Limb (tissue), 2 donors: ENCODE data around the gene SCGB2B2.
"Not testable (repeated sequence)": the region's sequence is repeated elsewhere in the genome, so short reads cannot be mapped to it uniquely, and the experiment has no call there.

ENCODE experiments used
- DNase-seq, 2 donors: peaks; one replicate each; pipeline ENCODE4 v3.0.0-alpha.2; 2016; ENCODE audit errors: extremely low spot score in 2 of 2

The SCGB2B2 gene

DNA sequence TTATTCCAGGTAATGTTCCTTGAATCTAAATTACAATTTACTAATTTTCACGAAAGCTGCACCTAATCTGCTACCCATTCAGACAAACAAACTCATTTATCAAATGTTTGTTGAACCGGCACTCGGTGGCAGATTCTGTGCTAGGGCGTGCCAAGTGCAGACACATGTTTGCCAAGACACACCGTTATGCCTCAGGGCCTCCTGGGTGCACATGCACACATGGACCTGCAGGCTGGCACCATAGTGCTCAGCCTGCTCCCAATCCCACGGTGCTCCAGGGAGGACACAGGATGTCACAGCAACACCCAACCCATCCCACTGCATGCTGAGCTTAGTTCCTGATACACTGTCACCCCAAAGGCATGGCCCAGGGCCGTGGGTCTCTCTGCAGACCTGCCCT is 7.7 kb downstream of the SCGB2B2 start:
- no peak for DNase-seq

- not testable (repeated sequence) for DNase-seq
Observed at GRCh38 chr19:34668690-34669089, 8.3 kb downstream of the SCGB2B2 start.

- DNase-seq: not testable (repeated sequence)
Observed at GRCh38 chr19:34668077-34668689, 8.8 kb downstream of the SCGB2B2 start.

GRCh38 chr19:34667349-34668076 is 9.4 kb downstream of the SCGB2B2 start:
- DNase-seq: no peak

DNA sequence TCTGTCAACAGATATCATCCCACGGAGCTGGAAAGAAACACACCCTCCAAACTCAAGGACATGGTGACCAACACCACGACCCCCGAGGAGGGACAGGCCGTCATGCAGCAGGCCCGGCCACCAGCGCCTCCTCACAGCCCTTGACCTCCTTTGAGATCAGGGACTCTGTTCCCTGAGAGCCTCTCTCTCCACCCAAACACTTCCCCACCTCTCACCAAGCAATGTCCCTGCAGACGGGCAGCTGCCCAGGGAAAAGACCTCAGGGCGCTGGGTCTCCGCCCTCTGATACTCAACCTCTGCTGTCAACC is 10.0 kb downstream of the SCGB2B2 start:
- no peak for DNase-seq

DNA sequence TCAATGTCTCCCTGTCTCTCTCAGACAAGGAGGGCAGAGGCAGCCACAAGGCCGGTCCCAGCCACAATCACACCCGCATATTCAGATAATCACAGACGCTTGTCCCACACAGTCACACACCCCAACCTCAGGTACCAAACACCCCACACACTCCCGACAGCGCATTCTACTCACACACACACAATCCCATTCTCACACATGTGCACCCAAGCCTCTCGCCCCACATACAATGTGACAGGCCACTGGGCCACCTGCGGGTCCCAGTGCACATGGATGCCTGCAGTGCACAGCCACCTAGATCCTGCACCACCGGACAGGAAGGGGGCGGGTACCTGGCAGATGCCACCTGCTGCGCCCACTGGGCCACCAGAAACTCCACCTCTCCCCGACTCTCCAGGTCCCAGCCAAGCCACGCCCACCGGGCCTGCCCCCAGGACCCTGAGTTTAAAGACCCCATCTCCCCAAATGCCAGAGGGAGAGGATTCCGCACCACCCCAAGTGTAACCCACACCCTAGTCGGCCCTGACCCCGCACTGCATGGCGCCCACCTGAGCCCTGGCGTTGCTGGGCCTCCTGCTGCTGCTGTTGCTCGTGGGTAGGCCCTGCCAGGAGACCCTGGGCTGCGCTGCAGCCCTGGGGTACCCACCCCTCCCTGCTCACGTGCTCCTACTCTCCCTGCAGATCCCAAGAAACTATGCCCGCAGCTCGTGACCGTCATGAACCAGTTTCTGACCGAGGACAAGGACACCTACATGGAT is 10.6 kb downstream of the SCGB2B2 start:
- DNase-seq: no peak

DNA sequence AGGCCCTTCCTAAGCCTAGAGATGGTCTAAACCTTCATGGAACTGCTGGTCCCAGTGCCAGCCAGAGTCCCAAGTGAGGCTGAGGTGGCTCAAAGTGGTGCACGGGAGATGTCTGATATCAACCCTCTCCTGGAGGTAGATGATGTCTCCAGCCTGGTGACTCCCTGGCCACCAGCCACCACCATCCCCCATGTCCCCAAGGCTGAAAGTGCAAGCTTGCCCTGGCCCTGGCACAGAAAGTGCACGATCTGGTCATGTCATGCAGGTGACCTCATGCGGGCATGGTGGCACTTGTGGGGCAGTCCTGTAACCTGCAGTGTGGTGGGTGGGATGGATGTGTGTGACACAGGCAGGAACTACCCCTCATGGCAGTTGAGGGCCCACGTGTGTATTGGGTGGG is 11.7 kb downstream of the SCGB2B2 start:
- DNase-seq: not testable (repeated sequence)

- no peak for DNase-seq
Observed at GRCh38 chr19:34664870-34665269, 12.1 kb downstream of the SCGB2B2 start.

DNA sequence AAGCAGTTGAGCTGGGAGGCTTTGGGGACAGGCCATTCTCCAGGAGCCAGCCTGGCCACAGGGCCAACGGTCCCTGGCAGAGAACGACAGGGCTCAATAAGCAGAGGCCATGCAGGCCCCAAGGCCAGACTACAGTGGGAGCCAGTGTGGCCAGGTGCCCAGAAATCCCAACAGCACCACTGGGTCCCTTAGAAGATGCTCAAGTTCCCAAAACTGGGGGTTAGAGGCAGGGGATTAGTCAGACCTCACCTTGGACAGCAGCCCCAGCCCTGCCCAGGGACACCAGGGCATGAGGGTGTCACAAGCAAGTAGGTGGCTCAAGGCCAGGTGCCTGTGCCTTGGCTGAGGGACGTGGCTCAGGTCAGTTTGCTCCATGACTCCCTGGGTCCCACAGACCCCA is 12.8 kb downstream of the SCGB2B2 start:
- no peak for DNase-seq

DNA sequence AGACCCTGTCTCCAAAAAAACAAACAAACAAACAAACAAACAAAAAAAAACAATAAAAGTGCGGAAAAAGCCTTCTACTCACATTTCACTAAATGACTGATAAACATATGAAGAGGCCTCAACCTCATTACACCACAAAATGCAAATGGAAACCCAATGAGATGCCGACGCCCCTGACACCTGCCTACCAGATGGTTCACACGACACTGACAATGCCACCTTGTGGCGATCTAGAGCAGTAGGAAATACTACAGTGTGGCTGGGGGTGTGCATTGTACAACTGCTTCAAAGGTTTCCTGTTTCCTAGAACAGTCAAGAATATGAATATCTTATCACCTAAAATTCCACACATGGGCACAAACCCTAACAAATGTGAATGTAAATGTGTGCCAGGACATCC is 14.0 kb downstream of the SCGB2B2 start:
- no peak for DNase-seq

DNA sequence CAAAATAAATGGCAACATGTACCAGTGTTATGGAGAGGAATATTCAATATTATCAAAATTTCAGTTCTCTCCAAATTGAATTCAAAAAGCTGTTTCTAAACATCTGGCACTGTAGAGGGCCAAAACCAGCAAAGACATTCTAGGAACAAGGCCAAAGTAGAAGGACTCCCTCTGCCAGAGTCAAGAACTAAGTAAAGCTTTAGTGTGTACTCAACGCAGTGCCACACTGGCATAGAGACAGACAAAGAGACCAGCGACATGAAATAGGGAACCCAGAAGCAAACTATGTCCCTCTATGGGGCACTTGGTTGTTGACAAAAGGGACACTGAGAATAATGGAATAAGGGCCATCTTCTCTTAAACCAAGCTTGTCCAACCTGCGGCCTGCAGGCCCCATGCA is 15.6 kb downstream of the SCGB2B2 start:
- DNase-seq: no peak

DNA sequence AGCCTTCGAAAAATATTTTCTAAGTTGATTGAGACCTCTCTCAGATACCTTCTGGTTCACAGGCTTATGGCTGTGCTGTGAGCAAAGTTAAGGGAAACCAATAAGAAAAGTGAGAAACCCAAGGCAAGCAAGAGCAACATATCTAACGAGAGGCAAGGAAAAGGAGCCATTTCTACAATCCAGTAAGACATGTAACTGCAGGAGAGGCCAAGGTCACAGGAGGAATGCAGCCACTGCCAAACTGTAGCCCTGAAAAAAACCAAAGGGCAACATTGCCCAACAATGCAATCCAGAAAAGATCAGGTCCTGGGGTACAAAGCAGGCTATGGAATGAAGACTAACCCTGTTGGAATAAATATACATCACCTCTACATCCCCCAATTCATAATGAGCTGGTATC is 21.3 kb downstream of the SCGB2B2 start:
- DNase-seq: no peak

DNA sequence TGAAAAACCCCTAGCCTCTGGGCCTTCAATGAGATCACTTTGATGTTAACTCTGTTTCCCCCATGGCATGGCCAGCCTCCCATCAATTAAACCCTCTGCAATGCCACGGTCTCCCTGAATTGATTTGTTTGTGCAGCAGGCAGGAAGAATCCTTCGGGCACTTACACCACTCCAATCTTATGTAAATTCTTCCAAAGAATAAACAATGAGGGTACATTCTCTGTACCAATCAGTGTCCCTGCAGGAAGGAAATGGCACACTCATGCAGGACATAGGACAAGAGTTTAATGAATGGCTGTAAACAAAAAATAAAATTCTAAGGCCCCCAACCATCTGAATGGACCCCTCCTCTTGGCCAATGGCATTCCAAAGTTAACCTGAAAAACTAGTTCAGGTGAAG is 22.2 kb downstream of the SCGB2B2 start:
- no peak for DNase-seq

DNA sequence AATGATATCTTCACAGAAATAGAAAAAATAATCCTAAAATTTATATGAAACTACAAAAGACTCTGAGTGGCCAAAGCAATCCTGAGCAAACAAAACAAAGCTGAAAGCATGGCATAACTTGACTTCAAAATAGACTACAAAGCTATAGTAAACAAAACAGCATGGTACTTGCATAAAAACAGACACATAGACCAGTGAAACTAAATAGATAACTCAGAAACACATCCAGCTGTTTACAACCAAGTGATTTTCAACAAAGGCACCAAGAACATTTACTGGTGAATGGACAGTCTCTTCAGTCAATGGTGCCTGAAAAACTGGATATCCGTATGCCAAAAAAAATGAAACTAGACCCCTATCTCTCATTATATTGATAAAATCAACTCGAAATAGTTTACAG is 25.2 kb downstream of the SCGB2B2 start:
- no peak for DNase-seq

DNA sequence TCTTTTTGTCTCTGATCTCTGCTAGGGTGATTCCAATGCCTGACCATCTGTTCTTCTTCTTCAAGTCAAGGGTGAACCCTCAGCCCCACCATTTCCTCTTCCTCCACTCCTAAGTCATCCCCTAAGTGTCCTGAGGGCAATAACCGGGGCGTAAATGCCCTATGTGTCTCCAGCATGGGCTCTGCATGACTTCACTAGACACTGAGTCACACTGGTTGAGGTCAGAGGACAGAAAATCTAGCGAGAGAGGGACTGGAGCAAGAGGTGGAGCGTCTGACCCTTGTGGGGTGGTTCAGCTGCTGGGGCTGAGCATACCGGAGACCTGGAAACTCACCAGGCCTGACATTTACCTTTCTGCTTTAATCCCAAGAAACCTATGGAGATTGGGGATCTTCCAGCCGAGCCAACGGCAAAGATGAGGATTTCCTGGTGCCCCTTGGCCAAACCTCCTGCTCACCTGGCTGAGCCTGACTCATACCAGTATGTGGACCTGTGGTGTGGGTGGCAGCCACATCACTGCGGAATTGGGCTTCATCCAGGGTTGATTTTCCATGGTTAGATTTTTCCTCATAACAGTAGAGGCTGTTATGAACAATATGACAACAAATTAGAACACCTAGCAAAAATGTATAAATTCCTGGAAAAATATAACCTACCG is 26.9 kb downstream of the SCGB2B2 start:
- DNase-seq: no peak

DNA sequence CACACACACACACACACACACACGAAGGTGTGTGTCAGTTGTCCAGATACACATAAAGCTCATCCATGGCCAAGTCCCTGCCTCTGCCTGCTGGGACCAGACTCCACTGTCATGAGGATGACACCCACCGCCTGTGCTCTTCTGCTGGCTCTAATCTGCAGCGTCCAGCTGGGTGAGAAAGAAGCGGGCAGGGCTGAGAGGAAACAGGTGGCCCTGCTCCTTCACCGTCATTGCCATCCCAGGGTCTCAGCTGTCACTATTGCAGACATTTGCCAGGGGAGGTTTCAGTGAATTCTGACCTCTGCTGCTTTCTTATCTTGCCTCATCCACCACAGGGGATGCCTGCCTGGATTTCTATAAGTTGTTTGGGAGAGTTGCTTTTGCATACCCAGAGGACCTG is 31.4 kb downstream of the SCGB2B2 start:
- DNase-seq: peak in 1 of 2 donors; percentile 3

DNA sequence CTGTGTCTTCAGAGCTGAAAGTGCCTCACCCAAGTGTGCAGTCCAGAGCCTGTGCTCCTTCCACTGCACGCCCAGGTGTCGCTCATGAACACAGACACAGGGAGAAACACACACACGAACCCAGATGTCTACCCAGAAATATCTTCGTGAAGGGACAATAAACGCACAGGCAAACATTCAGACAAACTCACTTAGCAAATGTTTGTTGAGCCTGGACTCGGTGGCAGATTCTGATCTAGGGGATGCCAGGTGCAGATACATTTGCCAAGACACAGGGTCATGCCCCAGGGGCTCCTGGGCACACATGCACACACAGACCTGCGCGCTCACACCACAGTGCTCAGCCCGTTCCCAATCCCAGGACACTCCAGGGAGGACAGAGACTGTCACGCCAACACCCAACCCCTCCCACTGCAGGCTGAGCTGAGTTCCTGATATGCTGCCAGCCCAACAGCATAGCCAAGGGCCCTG is 31.9 kb downstream of the SCGB2B2 start:
- no peak for DNase-seq

DNA sequence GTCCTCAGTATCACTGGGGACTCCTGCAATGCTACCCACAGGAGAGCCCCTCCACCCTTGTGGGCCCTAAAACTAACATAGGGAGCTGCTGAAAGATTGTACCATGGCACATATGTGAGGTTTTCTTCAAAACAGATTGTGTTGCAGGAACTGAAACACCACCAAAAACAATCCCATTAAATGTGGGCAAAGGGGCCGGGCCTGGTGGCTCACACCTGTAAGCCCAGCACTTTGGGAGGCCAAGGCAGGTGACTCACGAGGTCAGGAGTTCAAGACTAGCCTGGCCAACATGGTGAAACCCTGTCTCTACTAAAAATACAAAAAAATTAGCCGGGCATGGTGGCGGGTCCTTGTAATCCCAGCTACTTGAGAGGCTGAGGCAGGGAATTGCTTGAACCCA is 34.7 kb downstream of the SCGB2B2 start:
- no peak for DNase-seq

- peak in 1 of 2 donors; percentile 68 for DNase-seq
Observed at GRCh38 chr19:34639491-34640085, 37.4 kb downstream of the SCGB2B2 start.

GRCh38 chr19:34633802-34634201 is 43.2 kb downstream of the SCGB2B2 start:
- no peak for DNase-seq
